ENCODE results near the gene H1-8.

The H1-8 gene

GRCh38 chr3:129555616-129556357, 12.8 kb downstream of the H1-8 start:
- H3K4me3 ChIP-seq (ENCODE audit: low read length) = no peak overlapping the region
- peaks cover 4% of the 10 kb centered on the region for H3K4me1 ChIP-seq (ENCODE audit: control insufficient read depth, insufficient read depth, low read length)
- no peaks in the 10 kb centered on the region for H3K27me3 ChIP-seq (ENCODE audit: control insufficient read depth, insufficient read depth, low read length)
- H3K27ac ChIP-seq (ENCODE audit: low read length) = no peak overlapping the region
- H3K36me3 ChIP-seq (ENCODE audit: control insufficient read depth, insufficient read depth, low read length) = peaks cover 5% of the 10 kb centered on the region; the same call in 1 of the 2 replicates
- no CpG with 5 or more reads among the region's 18 CpGs for WGBS (ENCODE audit: insufficient coverage, insufficient read length)
- DNase-seq (ENCODE audit: low read depth, low spot score) = no peak
- no peaks in the 10 kb centered on the region for H3K9me3 ChIP-seq (ENCODE audit: control insufficient read depth, insufficient read depth, low read length)

- Histone ChIP-seq H3K27me3 (ENCODE audit: control insufficient read depth, insufficient read depth, low read length) (no peaks in the 10 kb centered on the region), H3K36me3 (ENCODE audit: control insufficient read depth, insufficient read depth, low read length) (peaks cover 5% of the 10 kb centered on the region; the same call in 1 of the 2 replicates), H3K4me1 (ENCODE audit: control insufficient read depth, insufficient read depth, low read length) (peaks cover 4% of the 10 kb centered on the region), H3K9me3 (ENCODE audit: control insufficient read depth, insufficient read depth, low read length) (no peaks in the 10 kb centered on the region), H3K4me3 (ENCODE audit: low read length) (no peak overlapping the region), H3K27ac (ENCODE audit: low read length) (no peak overlapping the region)
- no CpG with 5 or more reads among the region's 15 CpGs for WGBS (ENCODE audit: insufficient coverage, insufficient read length)
- DNase-seq (ENCODE audit: low read depth, low spot score) = no peak
Measured at GRCh38 chr3:129556358-129556695, 13.4 kb downstream of the H1-8 start.

GRCh38 chr3:129556890-129557547, 14.0 kb downstream of the H1-8 start:
- no peaks in the 10 kb centered on the region for H3K9me3 ChIP-seq (ENCODE audit: control insufficient read depth, insufficient read depth, low read length)
- peaks cover 5% of the 10 kb centered on the region; the same call in 1 of the 2 replicates for H3K36me3 ChIP-seq (ENCODE audit: control insufficient read depth, insufficient read depth, low read length)
- DNase-seq (ENCODE audit: low read depth, low spot score) = no peak
- no peak overlapping the region for H3K4me3 ChIP-seq (ENCODE audit: low read length)
- peaks cover 4% of the 10 kb centered on the region for H3K4me1 ChIP-seq (ENCODE audit: control insufficient read depth, insufficient read depth, low read length)
- no CpG with 5 or more reads among the region's 31 CpGs for WGBS (ENCODE audit: insufficient coverage, insufficient read length)
- H3K27me3 ChIP-seq (ENCODE audit: control insufficient read depth, insufficient read depth, low read length) = no peaks in the 10 kb centered on the region
- H3K27ac ChIP-seq (ENCODE audit: low read length) = no peak overlapping the region

- Histone ChIP-seq H3K4me3 (ENCODE audit: low read length) (no peak overlapping the region), H3K36me3 (ENCODE audit: control insufficient read depth, insufficient read depth, low read length) (peaks cover 5% of the 10 kb centered on the region; the same call in 1 of the 2 replicates), H3K9me3 (ENCODE audit: control insufficient read depth, insufficient read depth, low read length) (no peaks in the 10 kb centered on the region), H3K4me1 (ENCODE audit: control insufficient read depth, insufficient read depth, low read length) (peaks cover 4% of the 10 kb centered on the region), H3K27ac (ENCODE audit: low read length) (no peak overlapping the region), H3K27me3 (ENCODE audit: control insufficient read depth, insufficient read depth, low read length) (no peaks in the 10 kb centered on the region)
- no peak for DNase-seq (ENCODE audit: low read depth, low spot score)
- no CpG with 5 or more reads among the region's 11 CpGs for WGBS (ENCODE audit: insufficient coverage, insufficient read length)
Measured at GRCh38 chr3:129557548-129557894, 14.5 kb downstream of the H1-8 start.

GRCh38 chr3:129558081-129558771, 15.3 kb downstream of the H1-8 start:
- Histone ChIP-seq H3K36me3 (ENCODE audit: control insufficient read depth, insufficient read depth, low read length) (peaks cover 5% of the 10 kb centered on the region; the same call in 1 of the 2 replicates), H3K27ac (ENCODE audit: low read length) (no peak overlapping the region), H3K27me3 (ENCODE audit: control insufficient read depth, insufficient read depth, low read length) (no peaks in the 10 kb centered on the region), H3K4me3 (ENCODE audit: low read length) (no peak overlapping the region), H3K9me3 (ENCODE audit: control insufficient read depth, insufficient read depth, low read length) (no peaks in the 10 kb centered on the region), H3K4me1 (ENCODE audit: control insufficient read depth, insufficient read depth, low read length) (no peaks in the 10 kb centered on the region; the same call in 1 of the 2 replicates)
- no CpG with 5 or more reads among the region's 15 CpGs for WGBS (ENCODE audit: insufficient coverage, insufficient read length)
- no peak for DNase-seq (ENCODE audit: low read depth, low spot score)

GRCh38 chr3:129558772-129559564, 16.0 kb downstream of the H1-8 start:
- peaks cover 5% of the 10 kb centered on the region; the same call in 1 of the 2 replicates for H3K36me3 ChIP-seq (ENCODE audit: control insufficient read depth, insufficient read depth, low read length)
- no CpG with 5 or more reads among the region's 11 CpGs for WGBS (ENCODE audit: insufficient coverage, insufficient read length)
- no peak overlapping the region for H3K27ac ChIP-seq (ENCODE audit: low read length)
- no peaks in the 10 kb centered on the region for H3K27me3 ChIP-seq (ENCODE audit: control insufficient read depth, insufficient read depth, low read length)
- DNase-seq (ENCODE audit: low read depth, low spot score) = no peak
- no peaks in the 10 kb centered on the region; the same call in 1 of the 2 replicates for H3K4me1 ChIP-seq (ENCODE audit: control insufficient read depth, insufficient read depth, low read length)
- H3K9me3 ChIP-seq (ENCODE audit: control insufficient read depth, insufficient read depth, low read length) = no peaks in the 10 kb centered on the region
- no peak overlapping the region for H3K4me3 ChIP-seq (ENCODE audit: low read length)

- Histone ChIP-seq H3K4me3 (ENCODE audit: low read length) (no peak overlapping the region), H3K36me3 (ENCODE audit: control insufficient read depth, insufficient read depth, low read length) (peaks cover 5% of the 10 kb centered on the region; the same call in 1 of the 2 replicates), H3K27me3 (ENCODE audit: control insufficient read depth, insufficient read depth, low read length) (no peaks in the 10 kb centered on the region)
Measured at GRCh38 chr3:129559565-129560079, 16.6 kb downstream of the H1-8 start.

GRCh38 chr3:129560269-129560787, 17.4 kb downstream of the H1-8 start:
- Histone ChIP-seq H3K4me1 (ENCODE audit: control insufficient read depth, insufficient read depth, low read length) (no peaks in the 10 kb centered on the region; the same call in 1 of the 2 replicates), H3K27ac (ENCODE audit: low read length) (no peak overlapping the region), H3K27me3 (ENCODE audit: control insufficient read depth, insufficient read depth, low read length) (no peaks in the 10 kb centered on the region), H3K36me3 (ENCODE audit: control insufficient read depth, insufficient read depth, low read length) (peaks cover 7% of the 10 kb centered on the region; the same call in 1 of the 2 replicates), H3K4me3 (ENCODE audit: low read length) (no peak overlapping the region), H3K9me3 (ENCODE audit: control insufficient read depth, insufficient read depth, low read length) (no peaks in the 10 kb centered on the region)
- no peak for DNase-seq (ENCODE audit: low read depth, low spot score)
- no CpG with 5 or more reads among the region's 16 CpGs for WGBS (ENCODE audit: insufficient coverage, insufficient read length)

More at GRCh38 chr3:129559565-129560079, 16.6 kb downstream of the H1-8 start:
- WGBS (ENCODE audit: insufficient coverage, insufficient read length) = no CpG with 5 or more reads among the region's 20 CpGs
- Histone ChIP-seq H3K27ac (ENCODE audit: low read length) (no peak overlapping the region), H3K9me3 (ENCODE audit: control insufficient read depth, insufficient read depth, low read length) (no peaks in the 10 kb centered on the region), H3K4me1 (ENCODE audit: control insufficient read depth, insufficient read depth, low read length) (no peaks in the 10 kb centered on the region; the same call in 1 of the 2 replicates)
- no peak for DNase-seq (ENCODE audit: low read depth, low spot score)

GRCh38 chr3:129560911-129561594, 18.1 kb downstream of the H1-8 start:
- Histone ChIP-seq H3K4me1 (ENCODE audit: control insufficient read depth, insufficient read depth, low read length) (no peaks in the 10 kb centered on the region; the same call in 1 of the 2 replicates), H3K27me3 (ENCODE audit: control insufficient read depth, insufficient read depth, low read length) (no peaks in the 10 kb centered on the region), H3K27ac (ENCODE audit: low read length) (no peak overlapping the region), H3K9me3 (ENCODE audit: control insufficient read depth, insufficient read depth, low read length) (no peaks in the 10 kb centered on the region), H3K36me3 (ENCODE audit: control insufficient read depth, insufficient read depth, low read length) (peaks cover 7% of the 10 kb centered on the region; the same call in 1 of the 2 replicates), H3K4me3 (ENCODE audit: low read length) (no peak overlapping the region)
- WGBS (ENCODE audit: insufficient coverage, insufficient read length) = no CpG with 5 or more reads among the region's 18 CpGs
- DNase-seq (ENCODE audit: low read depth, low spot score) = no peak

Measured in iPS DF 6.9 (cell line).